Neural cell (in vitro differentiated cells): ENCODE results near the gene NEDD4L. TPM values are rescaled to one million over a fixed set of nuclear protein-coding genes. Genes with fewer than 3 reads are reported as not detected.

Source experiments
- H2AFZ ChIP-seq: fragments of 200-600, 300-800 bp; sonication (generic), shearing (Covaris generic); 2 replicates; pipeline ENCODE4 v1.6.0; 2014; ENCODE audit warnings: low read depth, mild to moderate bottlenecking, antibody characterized with exemption, low read length, moderate library complexity
- H3F3A ChIP-seq: fragments of 200-600 bp; shearing (Covaris generic); 2 replicates; pipeline ENCODE4 v1.6.1; 2016; ENCODE audit warnings: mild to moderate bottlenecking, moderate library complexity, mixed read lengths, antibody characterized with exemption, low read length; ENCODE audit not compliant: insufficient read depth, poor library complexity, severe bottlenecking
- H3K27ac ChIP-seq: fragments of 200-600, 300-800 bp; sonication (generic), shearing (Covaris generic); 2 replicates; pipeline ENCODE4 v1.5.1; 2014; ENCODE audit warnings: mild to moderate bottlenecking, low read length, moderate library complexity
- H3K27me3 ChIP-seq: fragments of 300-800, 200-600 bp; sonication (generic), shearing (Covaris generic); 2 replicates; pipeline ENCODE4 v1.6.0; 2014; ENCODE audit warnings: mild to moderate bottlenecking, low read depth, low read length, moderate library complexity; ENCODE audit not compliant: insufficient read depth
- H3K36me3 ChIP-seq: fragments of 300-800, 200-600 bp; sonication (generic), shearing (Covaris generic); 2 replicates; pipeline ENCODE4 v1.5.1; 2014; ENCODE audit warnings: mild to moderate bottlenecking, antibody characterized with exemption, low read length, moderate library complexity; ENCODE audit not compliant: insufficient read depth
- H3K4me2 ChIP-seq: fragments of 300-800, 200-600 bp; sonication (generic), shearing (Covaris generic); 2 replicates; pipeline ENCODE4 v1.6.0; 2014; ENCODE audit warnings: mild to moderate bottlenecking, low read length
- H3K4me3 ChIP-seq: fragments of 300-800, 200-600 bp; sonication (generic), shearing (Covaris generic); 2 replicates; pipeline ENCODE4 v1.5.1; 2014; ENCODE audit warnings: mild to moderate bottlenecking, low read length, moderate library complexity
- H3K79me2 ChIP-seq: fragments of 200-600 bp; shearing (Covaris generic); replicated peaks from 2 replicates; pipeline ENCODE4 v1.6.0; 2014; ENCODE audit warnings: mild to moderate bottlenecking, low read length, moderate library complexity; ENCODE audit not compliant: insufficient read depth
- H3K9ac ChIP-seq: fragments of 300-800, 200-600 bp; sonication (generic), shearing (Covaris generic); 2 replicates; pipeline ENCODE4 v1.6.1; 2016; ENCODE audit warnings: mild to moderate bottlenecking, low read length, mixed read lengths
- H3K9me2 ChIP-seq: fragments of 200-600 bp; shearing (Covaris generic); 2 replicates; pipeline ENCODE4 v1.6.1; 2016; ENCODE audit warnings: mild to moderate bottlenecking, low read length, mixed read lengths; ENCODE audit not compliant: insufficient read depth
- H3K9me3 ChIP-seq: fragments of 200-600, 300-800 bp; sonication (generic), shearing (Covaris generic); 2 replicates; pipeline ENCODE4 v1.6.1; 2016; ENCODE audit warnings: mild to moderate bottlenecking, mixed run types, low read length, moderate library complexity, mixed read lengths
- H4K20me1 ChIP-seq: fragments of 200-600 bp; shearing (Covaris generic); 2 replicates; pipeline ENCODE4 v1.6.1; 2016; ENCODE audit warnings: mild to moderate bottlenecking, mixed run types; ENCODE audit not compliant: insufficient read depth
- CTCF ChIP-seq: fragments of 450-650 bp; IDR thresholded peaks from 2 replicates; pipeline ENCODE4 v1.5.1; 2014; ENCODE audit warnings: antibody characterized with exemption, mild to moderate bottlenecking, moderate library complexity; ENCODE audit not compliant: poor library complexity, severe bottlenecking
- EP300 ChIP-seq: fragments of 450-650 bp; conservative IDR thresholded peaks from 2 replicates; pipeline ENCODE4 v1.6.1; 2014; ENCODE audit warnings: antibody characterized with exemption, mild to moderate bottlenecking, moderate library complexity; ENCODE audit not compliant: poor library complexity, severe bottlenecking
- EZH2 ChIP-seq: fragments of 200-600, 300-800 bp; shearing (Covaris generic), sonication (generic); IDR thresholded peaks from 2 replicates; pipeline ENCODE4 v1.6.1; 2014; ENCODE audit warnings: antibody characterized with exemption, low read length, borderline replicate concordance, mild to moderate bottlenecking; ENCODE audit not compliant: insufficient read depth, poor library complexity, severe bottlenecking
- MXI1 ChIP-seq: fragments of 450-650 bp; conservative IDR thresholded peaks from 2 replicates; pipeline ENCODE4 v1.6.1; 2014; ENCODE audit warnings: antibody characterized with exemption, mild to moderate bottlenecking; ENCODE audit not compliant: poor library complexity, severe bottlenecking
- POLR2AphosphoS5 ChIP-seq: IDR thresholded peaks from 2 replicates; pipeline ENCODE4 v1.6.1; 2012
- RAD21 ChIP-seq: fragments of 450-650 bp; conservative IDR thresholded peaks from 2 replicates; pipeline ENCODE4 v1.6.1; 2014; ENCODE audit warnings: antibody characterized with exemption, mild to moderate bottlenecking, moderate library complexity
- REST ChIP-seq: IDR thresholded peaks from 2 replicates; pipeline ENCODE4 v1.6.1; 2012; ENCODE audit warnings: borderline replicate concordance
- SMC3 ChIP-seq: fragments of 450-650 bp; conservative IDR thresholded peaks from 2 replicates; pipeline ENCODE4 v1.6.1; 2014; ENCODE audit warnings: antibody characterized with exemption, mild to moderate bottlenecking, moderate library complexity; ENCODE audit not compliant: poor library complexity
- TAF1 ChIP-seq: IDR thresholded peaks from 2 replicates; pipeline ENCODE4 v1.6.1; 2012; ENCODE audit warnings: low read depth
- polyA plus RNA-seq: library from polyadenylated mRNA; depleted of rRNA; stranded (reverse); fragments of >200 nt; gene quantifications from 2 replicates; pipeline ENCODE4 v1.2.3, GENCODE V29; 2014

Gene NEDD4L
- polyA plus RNA-seq, 1 donor from 2014 or later, result 97.9 TPM

GRCh38 chr18:58408665-58409064 lies 364.6 kb downstream of the NEDD4L start:
- H3K27me3 ChIP-seq, result no peaks in the 10 kb centered on the region
- H3F3A ChIP-seq, result no peaks in the 10 kb centered on the region
- no peaks in the 10 kb centered on the region for H3K36me3 ChIP-seq
- no peak overlapping the region for H3K9ac ChIP-seq
- no peaks in the 10 kb centered on the region for H3K9me2 ChIP-seq
- H3K27ac ChIP-seq, result no peak overlapping the region
- TF ChIP-seq EZH2, result no peak
- no peak for TF ChIP-seq CTCF
- no peak for TF ChIP-seq MXI1
- no peak for TF ChIP-seq TAF1
- TF ChIP-seq EP300, result no peak
- no peak for TF ChIP-seq REST
- TF ChIP-seq SMC3, result no peak
- no peak for TF ChIP-seq RAD21
- TF ChIP-seq POLR2AphosphoS5, result no peak
- H3K4me3 ChIP-seq, result no peak overlapping the region
- H2AFZ ChIP-seq, result no peak overlapping the region
- H3K9me3 ChIP-seq, result no peaks in the 10 kb centered on the region
- H3K79me2 ChIP-seq, result no peaks in the 10 kb centered on the region
- no peak overlapping the region for H3K4me2 ChIP-seq
- H4K20me1 ChIP-seq, result no peaks in the 10 kb centered on the region

- H4K20me1 ChIP-seq, result no peaks in the 10 kb centered on the region
- no peak overlapping the region for H2AFZ ChIP-seq
- H3K4me2 ChIP-seq, result no peak overlapping the region
- H3K9ac ChIP-seq, result no peak overlapping the region
- no peak overlapping the region for H3K27ac ChIP-seq
- no peaks in the 10 kb centered on the region for H3K9me3 ChIP-seq
- H3F3A ChIP-seq, result no peaks in the 10 kb centered on the region
- H3K9me2 ChIP-seq, result no peaks in the 10 kb centered on the region
- H3K79me2 ChIP-seq, result no peaks in the 10 kb centered on the region
- H3K36me3 ChIP-seq, result no peaks in the 10 kb centered on the region
- H3K27me3 ChIP-seq, result no peaks in the 10 kb centered on the region
- H3K4me3 ChIP-seq, result no peak overlapping the region
- TF ChIP-seq TAF1 (no peak), EP300 (no peak), RAD21 (no peak), POLR2AphosphoS5 (no peak), EZH2 (no peak), CTCF (no peak), SMC3 (no peak), REST (no peak), MXI1 (no peak)
Measured at GRCh38 chr18:58409802-58410445, 365.9 kb downstream of the NEDD4L start.
